Measurements from ENCODE around the gene UGGT2.
"Not testable (repeated sequence)": the region's sequence is repeated elsewhere in the genome, so short reads cannot be mapped to it uniquely, and the experiment has no call there.

The UGGT2 gene

GRCh38 chr13:96002322-96003131, 50.7 kb downstream of the UGGT2 start:
- FAIRE-seq (no peak), DNase-seq (ENCODE audit: insufficient read length, low spot score) (no peak)
- TF ChIP-seq, protein P1, sequence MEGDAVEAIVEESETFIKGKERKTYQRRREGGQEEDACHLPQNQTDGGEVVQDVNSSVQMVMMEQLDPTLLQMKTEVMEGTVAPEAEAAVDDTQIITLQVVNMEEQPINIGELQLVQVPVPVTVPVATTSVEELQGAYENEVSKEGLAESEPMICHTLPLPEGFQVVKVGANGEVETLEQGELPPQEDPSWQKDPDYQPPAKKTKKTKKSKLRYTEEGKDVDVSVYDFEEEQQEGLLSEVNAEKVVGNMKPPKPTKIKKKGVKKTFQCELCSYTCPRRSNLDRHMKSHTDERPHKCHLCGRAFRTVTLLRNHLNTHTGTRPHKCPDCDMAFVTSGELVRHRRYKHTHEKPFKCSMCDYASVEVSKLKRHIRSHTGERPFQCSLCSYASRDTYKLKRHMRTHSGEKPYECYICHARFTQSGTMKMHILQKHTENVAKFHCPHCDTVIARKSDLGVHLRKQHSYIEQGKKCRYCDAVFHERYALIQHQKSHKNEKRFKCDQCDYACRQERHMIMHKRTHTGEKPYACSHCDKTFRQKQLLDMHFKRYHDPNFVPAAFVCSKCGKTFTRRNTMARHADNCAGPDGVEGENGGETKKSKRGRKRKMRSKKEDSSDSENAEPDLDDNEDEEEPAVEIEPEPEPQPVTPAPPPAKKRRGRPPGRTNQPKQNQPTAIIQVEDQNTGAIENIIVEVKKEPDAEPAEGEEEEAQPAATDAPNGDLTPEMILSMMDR (IDR thresholded peaks at IDR 0.05; ENCODE audit: insufficient read depth, missing control alignments): no peak

DNA sequence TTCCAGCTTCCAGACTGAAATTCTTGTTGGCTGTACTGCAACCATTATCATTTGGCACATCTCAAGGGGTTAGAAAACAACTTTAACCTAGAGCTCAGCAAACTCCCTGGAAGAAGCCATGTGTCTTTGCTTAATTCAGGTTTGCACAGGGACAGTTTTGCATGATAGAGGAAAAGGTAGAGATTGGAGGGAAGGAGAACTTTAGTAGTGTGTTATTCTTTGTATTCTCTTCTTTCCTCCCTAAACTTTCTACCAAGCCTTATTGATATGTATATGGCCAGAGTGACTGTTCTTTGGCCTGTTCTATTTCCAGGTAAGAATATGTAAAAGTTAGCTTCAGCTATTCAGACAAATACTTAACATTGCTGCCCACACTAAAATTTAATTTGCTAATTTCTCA, 53.1 kb downstream of the UGGT2 start:
- no peak for FAIRE-seq

GRCh38 chr13:95987841-95988240, 65.4 kb downstream of the UGGT2 start:
- TF ChIP-seq, protein P1 (IDR thresholded peaks at IDR 0.05; ENCODE audit: insufficient read depth, missing control alignments): no peak
- no peak for DNase-seq (ENCODE audit: insufficient read length, low spot score)
- FAIRE-seq: no peak

More for the DNA sequence above, 53.1 kb downstream of the UGGT2 start:
- TF ChIP-seq, protein P1 (IDR thresholded peaks at IDR 0.05; ENCODE audit: insufficient read depth, missing control alignments): no peak
- no peak for DNase-seq (ENCODE audit: insufficient read length, low spot score)

DNA sequence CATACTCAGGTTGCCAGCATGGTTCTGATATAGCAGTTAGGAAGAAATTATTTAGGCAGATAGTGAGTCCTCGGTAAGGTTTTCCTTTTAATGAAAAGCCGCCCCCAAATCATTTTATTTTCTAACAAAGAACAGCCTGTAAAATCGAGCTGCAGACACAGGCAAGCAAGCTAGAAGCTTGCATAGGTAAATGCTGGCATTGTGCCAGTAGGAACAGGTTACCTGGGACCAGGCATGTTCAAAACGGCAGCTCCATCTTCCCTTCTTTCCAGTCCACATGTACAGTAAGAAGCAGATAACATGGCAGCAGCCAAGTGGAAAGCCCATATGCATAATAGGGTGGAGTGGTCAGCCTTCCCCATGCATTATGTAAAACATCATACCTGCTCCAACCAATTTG, 71.1 kb downstream of the UGGT2 start:
- no peak for DNase-seq (ENCODE audit: insufficient read length, low spot score)
- FAIRE-seq: no peak
- TF ChIP-seq, protein P1 (IDR thresholded peaks at IDR 0.05; ENCODE audit: insufficient read depth, missing control alignments): no peak

DNA sequence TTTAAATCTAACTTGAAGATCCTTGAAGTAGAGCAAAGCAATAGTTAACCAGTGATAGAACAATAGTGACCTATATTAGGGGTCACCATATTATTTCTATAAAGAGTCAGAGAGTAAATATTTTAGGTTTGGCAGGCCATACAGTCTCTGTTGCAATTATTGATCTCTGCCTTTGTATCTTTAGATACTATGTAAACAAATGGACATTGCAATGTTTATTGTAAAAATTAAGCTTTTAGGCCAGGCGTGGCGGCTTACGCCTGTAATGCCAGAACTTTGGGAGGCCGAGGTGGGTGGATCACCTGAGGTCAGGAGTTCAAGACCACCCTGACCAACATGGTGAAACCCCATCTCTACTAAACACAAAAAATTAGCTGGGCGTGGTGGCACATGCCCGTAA, 80.5 kb downstream of the UGGT2 start:
- not testable (repeated sequence) for FAIRE-seq

GRCh38 chr13:95970878-95971277, 82.3 kb downstream of the UGGT2 start:
- FAIRE-seq (no peak), DNase-seq (ENCODE audit: insufficient read length, low spot score) (no peak)
- TF ChIP-seq, protein P1 (IDR thresholded peaks at IDR 0.05; ENCODE audit: insufficient read depth, missing control alignments): no peak

More for the DNA sequence above, 80.5 kb downstream of the UGGT2 start:
- not testable (repeated sequence) for DNase-seq (ENCODE audit: insufficient read length, low spot score)

GRCh38 chr13:95968906-95969305, 84.3 kb downstream of the UGGT2 start:
- FAIRE-seq (no peak), DNase-seq (ENCODE audit: insufficient read length, low spot score) (no peak)
- TF ChIP-seq, protein P1 (IDR thresholded peaks at IDR 0.05; ENCODE audit: insufficient read depth, missing control alignments): no peak
